A673 (cell line): ENCODE measurements around the gene DLX4. TPM values are rescaled to one million over a fixed set of nuclear protein-coding genes. Genes with fewer than 3 reads are reported as not detected.

ENCODE experiments used
- BruUV-seq: library from RNA; stranded (reverse); fragments of 400-500 nt; replicated peaks from 2 replicates; lab custom pipeline; 2021; lab: Mats Ljungman, UMichigan
- CTCF ChIA-PET: fragments of 300-600 bp; sonication (Branson Sonifier 250); formaldehyde crosslinking; loops from one replicate; lab custom pipeline; 2022; ENCODE audit warnings: antibody characterized with exemption; lab: Charles Lee
- POLR2A ChIA-PET: fragments of 300-600 bp; sonication (Branson Sonifier 250); formaldehyde crosslinking; loops from one replicate; lab custom pipeline; 2022; ENCODE audit warnings: antibody characterized with exemption; ENCODE audit not compliant: low non-redundant PET; lab: Charles Lee
- DNase-seq: peaks from one replicate; pipeline ENCODE4 v3.0.0-alpha.2; 2015; ENCODE audit warnings: low spot score
- H3K27ac ChIP-seq: fragments of 200-600 bp; sonication (generic); 2 replicates; pipeline ENCODE4 v1.5.1; 2016; ENCODE audit warnings: mixed run types, low read depth, mild to moderate bottlenecking, mixed read lengths, antibody characterized with exemption, low read length; ENCODE audit not compliant: poor library complexity, severe bottlenecking
- H3K27me3 ChIP-seq: fragments of 200-600 bp; sonication (generic); replicated peaks from 2 replicates; pipeline ENCODE4 v1.6.1; 2017; ENCODE audit warnings: mixed run types, low read depth, mild to moderate bottlenecking, mixed read lengths, antibody characterized with exemption, low read length; ENCODE audit not compliant: insufficient read depth, poor library complexity
- H3K36me3 ChIP-seq: fragments of 200-600 bp; sonication (generic); 2 replicates; pipeline ENCODE4 v1.6.1; 2016; ENCODE audit warnings: mixed run types, mild to moderate bottlenecking, mixed read lengths, antibody characterized with exemption, low read length; ENCODE audit not compliant: insufficient read depth, poor library complexity, severe bottlenecking
- H3K4me1 ChIP-seq: fragments of 200-600 bp; sonication (generic); 2 replicates; pipeline ENCODE4 v1.6.1; 2017; ENCODE audit warnings: mixed run types, mild to moderate bottlenecking, mixed read lengths, antibody characterized with exemption, low read length; ENCODE audit not compliant: insufficient read depth, poor library complexity, severe bottlenecking
- H3K4me3 ChIP-seq: fragments of 200-600 bp; sonication (generic); 2 replicates; pipeline ENCODE4 v1.5.1; 2016; ENCODE audit warnings: low read depth, mixed run types, mild to moderate bottlenecking, mixed read lengths, low read length; ENCODE audit not compliant: poor library complexity, severe bottlenecking
- H3K9me3 ChIP-seq: fragments of 200-600 bp; sonication (generic); 2 replicates; pipeline ENCODE4 v1.6.1; 2016; ENCODE audit warnings: mixed run types, low read depth, mild to moderate bottlenecking, mixed read lengths, antibody characterized with exemption, low read length; ENCODE audit not compliant: poor library complexity, severe bottlenecking
- CTCF ChIP-seq: fragments of 300-800, 200-600 bp; sonication (generic); conservative IDR thresholded peaks from 2 replicates; pipeline ENCODE4 v1.5.1; 2017; ENCODE audit warnings: low read depth, mild to moderate bottlenecking, antibody characterized with exemption, low read length, moderate library complexity, mixed read lengths
- EZH2 ChIP-seq: fragments of 200-600 bp; sonication (generic); IDR thresholded peaks from 2 replicates; pipeline ENCODE4 v1.6.1; 2017; ENCODE audit warnings: borderline replicate concordance, low read depth, mild to moderate bottlenecking, mixed read lengths, antibody characterized with exemption, low read length; ENCODE audit not compliant: poor library complexity, severe bottlenecking
- intact Hi-C: fragments of 100-400 bp; cut with micrococcal nuclease; formaldehyde crosslinking; loops from one replicate; pipeline ENCODE4 v1.10.0; 2022; ENCODE audit not compliant: unreplicated experiment
- total RNA-seq: library from RNA; stranded (reverse); gene quantifications from 2 replicates; pipeline ENCODE4 v1.2.3, GENCODE V29; 2021

The DLX4 gene
- total RNA-seq, 1 experiment from 2014 or later: 0.82 TPM

GRCh38 chr17:50018909-50019308, 49.9 kb downstream of the DLX4 start:
- Histone ChIP-seq H3K27me3 (no peaks in the 10 kb centered on the region), H3K9me3 (peaks cover 2% of the 10 kb centered on the region), H3K36me3 (no peaks in the 10 kb centered on the region), H3K27ac (no peak overlapping the region), H3K4me3 (no peak overlapping the region), H3K4me1 (no peaks in the 10 kb centered on the region)
- BruUV-seq: no TSS peak
- ChIA-PET CTCF (no interaction called here), POLR2A (no interaction called here)
- intact Hi-C loops: no loop called here
- TF ChIP-seq CTCF (no peak), EZH2 (no peak)
- DNase-seq: no peak

- no peaks in the 10 kb centered on the region for H3K27me3 ChIP-seq
- no peaks in the 10 kb centered on the region for H3K36me3 ChIP-seq
- H3K27ac ChIP-seq: no peak overlapping the region
- intact Hi-C loops: no loop called here
- POLR2A ChIA-PET: no interaction called here
- H3K4me1 ChIP-seq: no peaks in the 10 kb centered on the region
- H3K9me3 ChIP-seq: peaks cover 10% of the 10 kb centered on the region
- H3K4me3 ChIP-seq: no peak overlapping the region
- no peak for DNase-seq
- no TSS peak for BruUV-seq
- TF ChIP-seq CTCF: no peak
- TF ChIP-seq EZH2: no peak
- CTCF ChIA-PET: no interaction called here
Observed at GRCh38 chr17:50020841-50021599, 52.0 kb downstream of the DLX4 start.

GRCh38 chr17:50021681-50022370, 52.8 kb downstream of the DLX4 start:
- no TSS peak for BruUV-seq
- TF ChIP-seq CTCF: no peak
- no peak for TF ChIP-seq EZH2
- DNase-seq: no peak
- POLR2A ChIA-PET: no interaction called here
- no peak overlapping the region for H3K4me3 ChIP-seq
- peaks cover 10% of the 10 kb centered on the region for H3K9me3 ChIP-seq
- no peaks in the 10 kb centered on the region for H3K27me3 ChIP-seq
- intact Hi-C loops: no loop called here
- H3K36me3 ChIP-seq: no peaks in the 10 kb centered on the region
- no peak overlapping the region for H3K27ac ChIP-seq
- CTCF ChIA-PET: no interaction called here
- H3K4me1 ChIP-seq: no peaks in the 10 kb centered on the region
